Neural cell (in vitro differentiated cells): ENCODE measurements around the gene PDHX.

ENCODE experiments used
- EZH2 ChIP-seq: fragments of 200-600, 300-800 bp; shearing (Covaris generic), sonication (generic); IDR thresholded peaks from 2 replicates; pipeline ENCODE4 v1.6.1; 2014; ENCODE audit warnings: antibody characterized with exemption, low read length, borderline replicate concordance, mild to moderate bottlenecking; ENCODE audit not compliant: insufficient read depth, poor library complexity, severe bottlenecking
- MXI1 ChIP-seq: fragments of 450-650 bp; conservative IDR thresholded peaks from 2 replicates; pipeline ENCODE4 v1.6.1; 2014; ENCODE audit warnings: antibody characterized with exemption, mild to moderate bottlenecking; ENCODE audit not compliant: poor library complexity, severe bottlenecking
- POLR2AphosphoS5 ChIP-seq: IDR thresholded peaks from 2 replicates; pipeline ENCODE4 v1.6.1; 2012
- TF ChIP-seq, protein P1 (sequence below): fragments of 450-650 bp; IDR thresholded peaks from 2 replicates; pipeline ENCODE4 v1.5.1; 2014; ENCODE audit warnings: antibody characterized with exemption, mild to moderate bottlenecking, moderate library complexity; ENCODE audit not compliant: poor library complexity, severe bottlenecking
- TF ChIP-seq, protein P2 (sequence below): IDR thresholded peaks from 2 replicates; pipeline ENCODE4 v1.6.1; 2012; ENCODE audit warnings: borderline replicate concordance

DNA sequence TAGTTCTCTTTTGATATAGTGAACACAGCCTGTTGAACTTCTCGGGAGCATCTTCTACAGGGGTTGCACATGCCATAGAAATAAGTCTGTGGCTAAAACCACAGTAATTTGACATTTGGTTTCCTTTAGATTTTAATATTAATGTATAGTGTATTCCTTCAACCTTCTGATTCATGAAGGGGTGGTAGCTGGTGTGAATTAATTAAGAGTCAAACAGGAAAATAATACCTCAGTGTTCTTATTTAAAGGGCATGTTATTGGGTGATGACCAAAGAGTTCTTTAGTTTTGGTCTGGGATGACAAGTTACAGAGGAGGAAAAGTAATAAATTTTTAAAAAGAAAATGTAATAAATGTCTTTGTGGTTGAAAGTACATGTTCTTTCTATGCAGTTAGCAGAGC lies 86.8 kb downstream of the PDHX start:
- TF ChIP-seq EZH2 (no peak), POLR2AphosphoS5 (no peak), MXI1 (no peak)
- TF ChIP-seq, protein P1, sequence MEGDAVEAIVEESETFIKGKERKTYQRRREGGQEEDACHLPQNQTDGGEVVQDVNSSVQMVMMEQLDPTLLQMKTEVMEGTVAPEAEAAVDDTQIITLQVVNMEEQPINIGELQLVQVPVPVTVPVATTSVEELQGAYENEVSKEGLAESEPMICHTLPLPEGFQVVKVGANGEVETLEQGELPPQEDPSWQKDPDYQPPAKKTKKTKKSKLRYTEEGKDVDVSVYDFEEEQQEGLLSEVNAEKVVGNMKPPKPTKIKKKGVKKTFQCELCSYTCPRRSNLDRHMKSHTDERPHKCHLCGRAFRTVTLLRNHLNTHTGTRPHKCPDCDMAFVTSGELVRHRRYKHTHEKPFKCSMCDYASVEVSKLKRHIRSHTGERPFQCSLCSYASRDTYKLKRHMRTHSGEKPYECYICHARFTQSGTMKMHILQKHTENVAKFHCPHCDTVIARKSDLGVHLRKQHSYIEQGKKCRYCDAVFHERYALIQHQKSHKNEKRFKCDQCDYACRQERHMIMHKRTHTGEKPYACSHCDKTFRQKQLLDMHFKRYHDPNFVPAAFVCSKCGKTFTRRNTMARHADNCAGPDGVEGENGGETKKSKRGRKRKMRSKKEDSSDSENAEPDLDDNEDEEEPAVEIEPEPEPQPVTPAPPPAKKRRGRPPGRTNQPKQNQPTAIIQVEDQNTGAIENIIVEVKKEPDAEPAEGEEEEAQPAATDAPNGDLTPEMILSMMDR, result no peak
- TF ChIP-seq, protein P2, sequence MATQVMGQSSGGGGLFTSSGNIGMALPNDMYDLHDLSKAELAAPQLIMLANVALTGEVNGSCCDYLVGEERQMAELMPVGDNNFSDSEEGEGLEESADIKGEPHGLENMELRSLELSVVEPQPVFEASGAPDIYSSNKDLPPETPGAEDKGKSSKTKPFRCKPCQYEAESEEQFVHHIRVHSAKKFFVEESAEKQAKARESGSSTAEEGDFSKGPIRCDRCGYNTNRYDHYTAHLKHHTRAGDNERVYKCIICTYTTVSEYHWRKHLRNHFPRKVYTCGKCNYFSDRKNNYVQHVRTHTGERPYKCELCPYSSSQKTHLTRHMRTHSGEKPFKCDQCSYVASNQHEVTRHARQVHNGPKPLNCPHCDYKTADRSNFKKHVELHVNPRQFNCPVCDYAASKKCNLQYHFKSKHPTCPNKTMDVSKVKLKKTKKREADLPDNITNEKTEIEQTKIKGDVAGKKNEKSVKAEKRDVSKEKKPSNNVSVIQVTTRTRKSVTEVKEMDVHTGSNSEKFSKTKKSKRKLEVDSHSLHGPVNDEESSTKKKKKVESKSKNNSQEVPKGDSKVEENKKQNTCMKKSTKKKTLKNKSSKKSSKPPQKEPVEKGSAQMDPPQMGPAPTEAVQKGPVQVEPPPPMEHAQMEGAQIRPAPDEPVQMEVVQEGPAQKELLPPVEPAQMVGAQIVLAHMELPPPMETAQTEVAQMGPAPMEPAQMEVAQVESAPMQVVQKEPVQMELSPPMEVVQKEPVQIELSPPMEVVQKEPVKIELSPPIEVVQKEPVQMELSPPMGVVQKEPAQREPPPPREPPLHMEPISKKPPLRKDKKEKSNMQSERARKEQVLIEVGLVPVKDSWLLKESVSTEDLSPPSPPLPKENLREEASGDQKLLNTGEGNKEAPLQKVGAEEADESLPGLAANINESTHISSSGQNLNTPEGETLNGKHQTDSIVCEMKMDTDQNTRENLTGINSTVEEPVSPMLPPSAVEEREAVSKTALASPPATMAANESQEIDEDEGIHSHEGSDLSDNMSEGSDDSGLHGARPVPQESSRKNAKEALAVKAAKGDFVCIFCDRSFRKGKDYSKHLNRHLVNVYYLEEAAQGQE, result no peak
